Measurements from ENCODE around the gene HOXC13.

HOXC13 gene

DNA sequence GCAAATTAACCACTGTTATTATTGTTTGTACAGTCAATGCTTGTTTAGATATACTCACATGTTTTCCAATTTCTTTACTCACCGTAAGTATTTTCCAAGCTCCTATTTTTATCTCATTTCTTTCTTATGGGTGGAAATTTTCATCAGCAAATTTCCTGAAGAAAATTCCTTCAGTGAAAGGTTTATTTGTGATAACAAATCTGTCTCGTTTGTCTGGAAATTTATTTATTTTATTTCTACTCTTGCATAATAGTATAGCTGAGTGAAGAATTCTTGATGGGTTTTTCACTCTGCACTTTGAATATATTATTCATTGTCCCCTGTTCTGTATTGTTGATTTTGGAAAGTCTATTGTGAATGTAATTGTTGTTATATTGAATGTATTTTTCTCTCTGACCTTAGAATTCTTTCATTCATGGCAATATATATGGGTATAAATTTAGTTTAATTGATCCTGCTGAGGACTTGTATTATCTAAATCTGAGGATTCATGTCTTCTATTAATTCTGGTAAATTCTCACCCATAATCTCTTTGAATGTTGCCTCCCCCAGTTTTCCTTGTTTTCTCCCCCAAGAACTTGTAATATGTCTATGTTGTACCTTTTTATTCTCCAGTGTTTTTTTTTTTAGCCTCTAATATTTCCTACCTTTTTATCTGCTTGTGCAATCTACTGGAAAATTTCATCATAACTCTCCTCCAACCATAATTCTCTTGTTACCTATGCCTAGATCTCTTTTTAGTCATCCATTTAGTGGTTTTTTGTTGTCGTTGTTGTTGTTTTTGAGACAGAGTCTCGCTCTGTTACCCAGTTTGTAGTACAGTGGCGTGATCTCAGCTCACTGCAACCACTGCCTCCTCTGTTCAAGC lies 21.6 kb upstream of the HOXC13 start:
- no peak for DNase-seq (ENCODE audit: low spot score)
- in situ Hi-C loops (cut with MboI; ENCODE audit: low pct_unique_long_range_greater_than_20kb, low sequenced_read_pairs, unreplicated experiment) = no loop called here
- TF ChIP-seq, protein P1, sequence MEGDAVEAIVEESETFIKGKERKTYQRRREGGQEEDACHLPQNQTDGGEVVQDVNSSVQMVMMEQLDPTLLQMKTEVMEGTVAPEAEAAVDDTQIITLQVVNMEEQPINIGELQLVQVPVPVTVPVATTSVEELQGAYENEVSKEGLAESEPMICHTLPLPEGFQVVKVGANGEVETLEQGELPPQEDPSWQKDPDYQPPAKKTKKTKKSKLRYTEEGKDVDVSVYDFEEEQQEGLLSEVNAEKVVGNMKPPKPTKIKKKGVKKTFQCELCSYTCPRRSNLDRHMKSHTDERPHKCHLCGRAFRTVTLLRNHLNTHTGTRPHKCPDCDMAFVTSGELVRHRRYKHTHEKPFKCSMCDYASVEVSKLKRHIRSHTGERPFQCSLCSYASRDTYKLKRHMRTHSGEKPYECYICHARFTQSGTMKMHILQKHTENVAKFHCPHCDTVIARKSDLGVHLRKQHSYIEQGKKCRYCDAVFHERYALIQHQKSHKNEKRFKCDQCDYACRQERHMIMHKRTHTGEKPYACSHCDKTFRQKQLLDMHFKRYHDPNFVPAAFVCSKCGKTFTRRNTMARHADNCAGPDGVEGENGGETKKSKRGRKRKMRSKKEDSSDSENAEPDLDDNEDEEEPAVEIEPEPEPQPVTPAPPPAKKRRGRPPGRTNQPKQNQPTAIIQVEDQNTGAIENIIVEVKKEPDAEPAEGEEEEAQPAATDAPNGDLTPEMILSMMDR (IDR thresholded peaks at IDR 0.05; ENCODE audit: extremely low read depth, insufficient read depth, missing control alignments) = no peak

GRCh38 chr12:53924521-53925405 lies 13.9 kb upstream of the HOXC13 start:
- DNase-seq (ENCODE audit: low spot score) = no peak
- in situ Hi-C loops (cut with MboI; ENCODE audit: low pct_unique_long_range_greater_than_20kb, low sequenced_read_pairs, unreplicated experiment) = loop anchor here (25.0 kb wide), 1 partner anchor 113 kb away; the partner anchor contains the start of genes HOXC5 and HOXC6
- TF ChIP-seq, protein P1 (IDR thresholded peaks at IDR 0.05; ENCODE audit: extremely low read depth, insufficient read depth, missing control alignments) = no peak

DNA sequence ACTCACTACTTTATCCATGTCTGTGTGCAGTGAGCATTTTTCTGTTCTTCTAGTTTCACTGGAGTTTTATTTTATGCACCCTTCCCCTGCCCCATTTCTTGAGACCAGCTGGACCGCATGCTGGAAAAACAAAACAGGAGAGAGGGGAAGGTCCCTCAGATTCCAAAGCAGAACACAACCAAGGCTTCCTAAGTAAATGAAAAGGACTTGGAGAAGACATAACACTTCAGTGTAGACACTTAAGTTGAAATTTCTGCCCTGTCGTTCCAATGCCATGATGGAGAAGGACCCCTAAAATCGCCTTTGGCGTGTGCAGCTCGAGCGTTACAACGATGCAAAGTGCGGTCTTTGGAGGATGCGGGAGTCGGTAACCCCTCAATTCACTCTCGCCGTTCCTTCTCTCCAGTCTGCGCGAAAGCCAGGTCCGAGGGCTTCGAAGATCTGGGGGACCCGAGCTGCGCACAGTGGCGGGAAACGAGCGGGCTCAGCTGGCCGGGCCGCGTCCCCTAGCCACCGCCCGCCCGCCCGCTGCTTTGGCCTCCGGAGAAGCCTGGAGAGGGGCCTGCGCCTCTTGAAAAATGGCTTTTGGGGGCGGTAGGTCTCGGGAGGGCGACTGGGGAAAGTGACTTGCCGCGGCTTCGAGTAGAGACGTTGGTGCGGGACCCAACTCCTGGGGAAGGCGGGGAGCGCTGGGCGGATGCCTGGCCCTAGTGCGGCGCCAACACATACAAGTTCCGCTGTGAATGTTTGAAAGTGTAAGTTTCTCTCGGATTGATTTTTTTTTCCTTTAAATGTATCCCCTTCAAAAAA lies 11.2 kb upstream of the HOXC13 start:
- TF ChIP-seq, protein P1 (IDR thresholded peaks at IDR 0.05; ENCODE audit: extremely low read depth, insufficient read depth, missing control alignments) = no peak
- in situ Hi-C loops (cut with MboI; ENCODE audit: low pct_unique_long_range_greater_than_20kb, low sequenced_read_pairs, unreplicated experiment) = loop anchor here (25.0 kb wide), 1 partner anchor 110 kb away; the partner anchor contains the start of genes HOXC5 and HOXC6
- no peak for DNase-seq (ENCODE audit: low spot score)

DNA sequence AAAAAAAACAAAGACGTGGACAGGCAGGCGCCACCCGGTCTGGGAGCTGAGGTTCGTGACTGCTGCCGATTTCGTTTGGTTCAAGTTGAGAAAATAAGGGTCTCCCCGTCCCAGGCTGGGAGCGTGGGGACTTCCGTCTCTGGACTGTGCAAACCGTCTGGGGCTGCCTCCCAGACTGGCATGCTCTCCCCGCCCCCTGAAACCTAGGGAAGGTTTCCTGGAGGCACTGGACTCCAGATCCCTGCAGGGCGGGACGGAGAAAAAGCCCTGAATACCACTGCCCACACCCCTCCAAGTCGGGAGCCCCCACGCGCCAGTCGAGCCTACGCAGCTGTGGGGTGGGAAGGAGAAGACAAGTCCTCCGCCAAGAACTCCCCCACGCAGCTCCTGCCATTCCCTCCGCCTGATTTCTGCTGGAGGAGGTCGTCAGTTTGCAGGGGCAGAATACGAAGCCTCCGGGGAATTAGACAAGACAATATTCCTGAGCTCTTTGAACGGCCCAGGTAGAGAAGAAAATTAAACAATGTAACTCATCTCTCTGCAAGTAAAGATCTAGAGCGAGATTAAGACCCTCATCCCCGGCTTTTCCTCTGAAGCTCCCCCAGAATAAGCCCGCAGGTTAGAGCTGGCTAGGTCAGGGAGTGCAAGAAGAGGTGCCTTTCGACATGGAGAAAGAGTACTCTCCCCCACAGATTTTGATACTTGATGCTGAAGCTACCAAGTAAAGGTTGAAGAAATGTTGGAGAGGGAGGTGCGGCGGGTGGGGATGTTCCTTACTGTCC lies 10.4 kb upstream of the HOXC13 start:
- no peak for DNase-seq (ENCODE audit: low spot score)
- TF ChIP-seq, protein P1 (IDR thresholded peaks at IDR 0.05; ENCODE audit: extremely low read depth, insufficient read depth, missing control alignments) = no peak
- in situ Hi-C loops (cut with MboI; ENCODE audit: low pct_unique_long_range_greater_than_20kb, low sequenced_read_pairs, unreplicated experiment) = loop anchor here (25.0 kb wide), 1 partner anchor 109 kb away; the partner anchor contains the start of genes HOXC5 and HOXC6

DNA sequence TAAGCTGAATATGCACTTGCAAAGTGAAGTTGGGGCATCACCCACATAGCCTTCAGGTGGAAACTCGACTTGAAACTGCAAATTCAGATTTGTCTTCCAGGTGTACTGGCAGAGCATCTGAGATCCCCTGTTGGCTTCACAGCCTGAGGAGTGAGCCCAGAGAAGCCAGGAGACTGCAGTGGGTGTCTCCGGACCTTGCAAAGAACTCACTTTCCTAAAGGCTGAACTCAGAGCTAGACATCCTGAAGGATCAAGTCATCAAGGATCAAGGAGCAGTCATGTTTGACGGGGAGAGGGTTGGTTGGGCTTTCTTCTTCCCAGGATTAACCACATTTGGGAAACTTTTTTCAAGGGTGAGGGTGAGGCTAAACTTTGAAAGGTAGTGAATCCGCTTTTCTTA lies 9.1 kb upstream of the HOXC13 start:
- TF ChIP-seq, protein P1 (IDR thresholded peaks at IDR 0.05; ENCODE audit: extremely low read depth, insufficient read depth, missing control alignments) = no peak
- no peak for DNase-seq (ENCODE audit: low spot score)
- in situ Hi-C loops (cut with MboI; ENCODE audit: low pct_unique_long_range_greater_than_20kb, low sequenced_read_pairs, unreplicated experiment) = loop anchor here (25.0 kb wide), 1 partner anchor 108 kb away; the partner anchor contains the start of genes HOXC5 and HOXC6

All from GM13977 (cell line).